ENCODE measurements around the gene CAPN11. TPM values are rescaled to one million over a fixed set of nuclear protein-coding genes. Genes with fewer than 3 reads are reported as not detected.

The CAPN11 gene
- total RNA-seq, 2 donors from 2014 or later = not detected

- no peak overlapping the region for H3K27ac Mint-ChIP-seq
- ATAC-seq (no peak), DNase-seq (ENCODE audit: low spot score) (no peak)
- H3K4me3 Mint-ChIP-seq = no peak overlapping the region
- H3K4me1 Mint-ChIP-seq (ENCODE audit: low read depth in 2 of 2) = peaks cover 0 to 11% of the 10 kb centered on the region in 2 donors
- H3K27me3 Mint-ChIP-seq = no peaks in the 10 kb centered on the region
- H3K36me3 Mint-ChIP-seq = no peaks in the 10 kb centered on the region
- H3K9me3 Mint-ChIP-seq = no peaks in the 10 kb centered on the region
These were observed 4.6 kb upstream of the CAPN11 start for GRCh38 chr6:44154067-44154466.

DNA sequence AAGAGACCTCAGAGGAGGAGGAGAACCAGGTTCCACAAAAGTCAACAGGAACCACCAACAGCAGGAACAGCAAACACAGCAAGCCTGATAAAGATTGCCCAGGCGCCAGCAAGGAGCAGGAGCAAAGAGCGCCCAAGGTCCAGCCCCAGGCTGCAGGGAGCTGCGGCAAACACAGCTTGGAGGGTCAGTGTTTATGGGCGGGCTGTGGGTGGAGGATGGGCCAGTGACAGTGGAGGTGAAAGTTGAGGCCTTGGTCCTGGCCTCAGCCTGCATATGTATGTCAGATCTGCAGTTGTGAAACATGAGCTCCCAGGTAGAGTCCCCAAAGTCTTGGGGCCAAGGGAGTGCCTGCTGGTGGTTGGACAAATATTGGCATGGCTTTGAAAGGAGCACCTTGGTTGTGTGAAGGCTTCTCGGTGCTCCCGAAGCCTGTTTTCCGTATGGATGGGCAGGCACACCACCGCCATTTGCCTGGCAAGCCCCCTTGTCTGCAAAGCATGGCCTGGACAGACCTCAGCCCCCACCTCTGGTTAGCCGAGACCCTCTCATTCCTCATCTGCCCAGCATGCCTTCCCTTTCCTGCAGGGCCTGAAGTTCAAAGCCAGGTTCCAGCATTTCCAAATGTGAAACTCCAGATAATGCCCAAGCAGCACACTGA is 2.0 kb upstream of the CAPN11 start:
- peaks cover 0 to 1% of the 10 kb centered on the region in 2 donors for H3K4me1 Mint-ChIP-seq (ENCODE audit: low read depth in 2 of 2)
- H3K27ac Mint-ChIP-seq = no peak overlapping the region
- no peak for DNase-seq (ENCODE audit: low spot score)
- ATAC-seq = no peak
- H3K36me3 Mint-ChIP-seq = no peaks in the 10 kb centered on the region
- no peak overlapping the region for H3K4me3 Mint-ChIP-seq
- H3K27me3 Mint-ChIP-seq = no peaks in the 10 kb centered on the region
- no peaks in the 10 kb centered on the region for H3K9me3 Mint-ChIP-seq

DNA sequence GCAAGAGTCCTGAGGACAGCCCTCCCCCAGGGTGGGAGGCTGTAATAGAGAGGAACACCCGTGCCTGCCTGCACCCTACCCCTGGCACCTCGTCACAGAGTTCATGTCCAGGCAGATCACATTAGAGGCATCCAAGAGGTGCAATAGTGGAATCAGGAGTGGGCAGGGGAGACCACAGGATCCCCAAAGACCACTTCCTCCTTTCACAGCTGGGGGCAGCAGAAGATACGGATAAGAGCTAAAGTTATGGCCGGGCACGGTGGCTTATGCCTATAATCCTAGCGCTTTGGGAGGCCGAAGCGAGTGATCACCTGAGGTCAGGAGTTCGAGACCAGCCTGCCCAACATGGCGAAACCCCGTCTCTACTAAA is 1.5 kb upstream of the CAPN11 start:
- H3K4me3 Mint-ChIP-seq = no peak overlapping the region
- no peak for DNase-seq (ENCODE audit: low spot score)
- no peak overlapping the region for H3K27ac Mint-ChIP-seq
- no peak for ATAC-seq
- no peaks in the 10 kb centered on the region for H3K27me3 Mint-ChIP-seq
- no peaks in the 10 kb centered on the region for H3K4me1 Mint-ChIP-seq (ENCODE audit: low read depth in 2 of 2)
- H3K36me3 Mint-ChIP-seq = no peaks in the 10 kb centered on the region
- no peaks in the 10 kb centered on the region for H3K9me3 Mint-ChIP-seq

GRCh38 chr6:44161997-44162338 is 3.3 kb downstream of the CAPN11 start:
- H3K36me3 Mint-ChIP-seq = no peaks in the 10 kb centered on the region
- H3K9me3 Mint-ChIP-seq = no peaks in the 10 kb centered on the region
- H3K4me1 Mint-ChIP-seq (ENCODE audit: low read depth in 2 of 2) = no peaks in the 10 kb centered on the region
- H3K27me3 Mint-ChIP-seq = peaks cover 21 to 26% of the 10 kb centered on the region in 2 donors
- no peak for DNase-seq (ENCODE audit: low spot score)
- no peak overlapping the region for H3K4me3 Mint-ChIP-seq
- no peak for ATAC-seq
- no peak overlapping the region for H3K27ac Mint-ChIP-seq

GRCh38 chr6:44162876-44163625 is 4.4 kb downstream of the CAPN11 start:
- ATAC-seq (no peak), DNase-seq (ENCODE audit: low spot score) (no peak)
- Mint-ChIP-seq H3K4me1 (ENCODE audit: low read depth in 2 of 2) (no peaks in the 10 kb centered on the region), H3K4me3 (no peak overlapping the region), H3K27me3 (peaks cover 21 to 26% of the 10 kb centered on the region in 2 donors), H3K36me3 (no peaks in the 10 kb centered on the region), H3K9me3 (no peaks in the 10 kb centered on the region), H3K27ac (no peak overlapping the region)

DNA sequence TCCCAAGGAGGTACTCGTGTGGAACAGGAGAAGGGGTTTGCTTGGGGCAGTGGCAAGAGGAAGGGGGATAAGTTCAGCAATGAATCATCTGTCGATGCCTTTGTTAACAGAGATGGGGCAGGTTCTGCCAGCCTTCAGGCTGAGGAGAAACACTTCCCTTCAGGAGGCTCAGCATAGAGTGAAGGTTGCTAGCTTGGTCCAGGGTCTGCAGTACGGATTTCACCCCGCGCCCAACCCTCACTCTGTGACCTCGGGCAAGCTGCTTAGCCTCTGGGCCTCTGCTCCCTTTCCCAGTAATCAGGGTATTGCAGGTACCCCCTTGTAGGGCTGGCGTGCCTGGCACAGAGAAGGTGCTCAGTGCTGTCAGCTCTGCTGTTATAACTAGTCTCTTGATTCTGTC is 7.5 kb downstream of the CAPN11 start:
- Mint-ChIP-seq H3K4me1 (ENCODE audit: low read depth in 2 of 2) (no peaks in the 10 kb centered on the region), H3K27me3 (peaks cover 21 to 26% of the 10 kb centered on the region in 2 donors), H3K27ac (no peak overlapping the region), H3K9me3 (no peaks in the 10 kb centered on the region), H3K36me3 (no peaks in the 10 kb centered on the region), H3K4me3 (no peak overlapping the region)
- ATAC-seq = no peak
- no peak for DNase-seq (ENCODE audit: low spot score)

GRCh38 chr6:44166591-44167184 is 8.1 kb downstream of the CAPN11 start:
- H3K27ac Mint-ChIP-seq = no peak overlapping the region
- no peak overlapping the region for H3K4me3 Mint-ChIP-seq
- H3K4me1 Mint-ChIP-seq (ENCODE audit: low read depth in 2 of 2) = no peaks in the 10 kb centered on the region
- no peak for DNase-seq (ENCODE audit: low spot score)
- H3K9me3 Mint-ChIP-seq = no peaks in the 10 kb centered on the region
- H3K36me3 Mint-ChIP-seq = no peaks in the 10 kb centered on the region
- no peak for ATAC-seq
- H3K27me3 Mint-ChIP-seq = peaks cover 21 to 26% of the 10 kb centered on the region in 2 donors

- H3K4me1 Mint-ChIP-seq (ENCODE audit: low read depth in 2 of 2) = no peaks in the 10 kb centered on the region
- DNase-seq (ENCODE audit: low spot score) (no peak), ATAC-seq (no peak)
- peaks cover 22 to 23% of the 10 kb centered on the region in 2 donors for H3K27me3 Mint-ChIP-seq
- H3K36me3 Mint-ChIP-seq = no peaks in the 10 kb centered on the region
- H3K27ac Mint-ChIP-seq = no peak overlapping the region
- no peaks in the 10 kb centered on the region for H3K9me3 Mint-ChIP-seq
- H3K4me3 Mint-ChIP-seq = no peak overlapping the region
These were observed 8.9 kb downstream of the CAPN11 start for GRCh38 chr6:44167567-44167966.

DNA sequence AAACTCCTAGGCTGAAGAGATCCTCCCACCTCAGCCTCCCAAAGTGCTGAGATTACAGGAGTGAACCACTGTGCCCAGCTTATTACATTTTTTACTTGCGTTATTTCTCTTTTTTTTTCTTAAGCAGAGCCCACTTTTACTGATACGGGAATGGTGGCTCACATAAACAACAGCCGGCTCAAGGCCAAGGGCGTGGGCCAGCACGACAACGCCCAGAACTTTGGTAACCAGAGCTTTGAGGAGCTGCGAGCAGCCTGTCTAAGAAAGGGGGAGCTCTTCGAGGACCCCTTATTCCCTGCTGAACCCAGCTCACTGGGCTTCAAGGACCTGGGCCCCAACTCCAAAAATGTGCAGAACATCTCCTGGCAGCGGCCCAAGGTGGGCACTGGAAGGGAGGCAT is 10.5 kb downstream of the CAPN11 start:
- DNase-seq (ENCODE audit: low spot score) = no peak
- Mint-ChIP-seq H3K9me3 (no peaks in the 10 kb centered on the region), H3K4me1 (ENCODE audit: low read depth in 2 of 2) (peaks cover 0 to 3% of the 10 kb centered on the region in 2 donors), H3K4me3 (no peak overlapping the region), H3K27ac (no peak overlapping the region), H3K36me3 (no peaks in the 10 kb centered on the region), H3K27me3 (peaks cover 19 to 23% of the 10 kb centered on the region in 2 donors)
- no peak for ATAC-seq

- Mint-ChIP-seq H3K4me3 (no peak overlapping the region), H3K27ac (no peak overlapping the region), H3K27me3 (peaks cover 12 to 18% of the 10 kb centered on the region in 2 donors), H3K36me3 (no peaks in the 10 kb centered on the region), H3K9me3 (no peaks in the 10 kb centered on the region), H3K4me1 (ENCODE audit: low read depth in 2 of 2) (peaks cover 0 to 3% of the 10 kb centered on the region in 2 donors)
- ATAC-seq (no peak), DNase-seq (ENCODE audit: low spot score) (no peak)
These were observed 11.4 kb downstream of the CAPN11 start for GRCh38 chr6:44169886-44170570.

DNA sequence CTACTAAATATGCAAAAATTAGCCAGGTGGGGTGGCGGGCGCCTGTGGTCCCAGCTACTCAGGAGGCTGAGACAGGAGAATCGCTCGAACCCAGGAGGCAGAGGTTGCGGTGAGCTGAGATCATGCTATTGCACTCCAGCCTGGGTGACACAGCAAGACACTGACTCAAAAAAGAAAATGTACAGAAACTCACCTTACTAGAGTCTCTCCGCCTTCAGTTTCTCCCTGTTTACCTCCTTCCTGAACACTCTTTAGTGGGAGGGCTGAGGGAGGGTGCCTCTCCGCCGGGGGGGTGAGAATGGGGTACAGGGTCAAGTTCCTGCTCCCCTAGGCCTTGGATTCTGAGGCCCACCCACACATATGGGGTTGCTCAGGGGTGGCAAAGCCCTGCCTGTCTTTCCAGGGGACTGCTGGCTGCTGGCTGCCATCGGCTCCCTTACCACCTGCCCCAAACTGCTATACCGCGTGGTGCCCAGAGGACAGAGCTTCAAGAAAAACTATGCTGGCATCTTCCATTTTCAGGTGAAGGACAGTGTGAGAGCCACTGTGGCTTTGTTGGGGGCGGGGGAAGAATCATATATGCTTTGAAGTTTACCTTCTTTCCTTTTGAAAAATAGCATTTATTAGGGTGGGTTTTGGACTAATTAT is 13.4 kb downstream of the CAPN11 start:
- peaks cover 0 to 4% of the 10 kb centered on the region in 2 donors for H3K27me3 Mint-ChIP-seq
- no peak overlapping the region for H3K4me3 Mint-ChIP-seq
- no peak overlapping the region for H3K27ac Mint-ChIP-seq
- no peak for ATAC-seq
- peaks cover 0 to 11% of the 10 kb centered on the region in 2 donors for H3K4me1 Mint-ChIP-seq (ENCODE audit: low read depth in 2 of 2)
- DNase-seq (ENCODE audit: low spot score) = no peak
- no peaks in the 10 kb centered on the region for H3K9me3 Mint-ChIP-seq
- no peaks in the 10 kb centered on the region for H3K36me3 Mint-ChIP-seq

- Mint-ChIP-seq H3K9me3 (no peaks in the 10 kb centered on the region), H3K27ac (no peak overlapping the region), H3K4me3 (no peak overlapping the region), H3K4me1 (ENCODE audit: low read depth in 2 of 2) (peaks cover 0 to 16% of the 10 kb centered on the region in 2 donors), H3K36me3 (no peaks in the 10 kb centered on the region), H3K27me3 (peaks cover 0 to 4% of the 10 kb centered on the region in 2 donors)
- DNase-seq (ENCODE audit: low spot score) (peak; percentile 81), ATAC-seq (peak; percentile 82 to 87)
These were observed 14.3 kb downstream of the CAPN11 start for GRCh38 chr6:44172731-44173500.
